ENCODE data around the gene SPC25. TPM values are rescaled to one million over a fixed set of nuclear protein-coding genes. Genes with fewer than 3 reads are reported as not detected.
"Not testable (repeated sequence)": the region's sequence is repeated elsewhere in the genome, so short reads cannot be mapped to it uniquely, and the experiment has no call there.

The SPC25 gene
- total RNA-seq, 2 donors from 2014 or later, result 1.2 to 4.1 TPM

DNA sequence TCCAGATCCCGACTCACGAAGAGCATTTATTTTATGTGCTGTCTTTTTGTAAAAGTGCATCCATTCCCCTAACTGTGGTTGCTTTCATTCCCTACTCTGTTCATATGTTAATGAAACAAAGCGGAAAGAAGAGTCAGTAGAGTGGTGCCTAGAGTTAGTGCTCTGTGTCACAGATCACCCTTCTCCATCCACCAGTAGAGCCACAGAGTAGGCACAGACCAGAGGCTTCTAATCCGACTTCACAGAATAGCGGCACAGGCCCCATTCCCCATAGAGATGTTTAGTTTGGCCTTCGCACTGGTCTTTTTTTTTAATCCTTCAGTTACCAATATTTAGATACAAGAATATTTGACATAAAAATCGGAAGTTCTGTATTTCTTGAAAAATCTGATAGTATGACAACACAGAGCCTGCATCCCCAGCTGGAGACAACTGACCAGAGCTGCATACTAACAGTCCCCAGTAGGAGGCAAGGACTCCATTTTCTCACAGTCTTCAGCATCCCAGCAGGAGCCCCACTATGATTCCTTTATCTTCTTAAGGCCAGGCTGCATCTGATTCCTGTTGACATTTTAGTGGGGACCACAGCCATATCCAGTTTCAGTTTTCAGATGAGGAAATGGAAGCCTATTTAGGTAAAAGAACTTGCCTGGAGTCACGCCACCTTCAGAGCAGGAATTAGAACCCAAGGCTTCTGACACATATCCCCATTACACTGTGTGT is 17.9 kb upstream of the SPC25 start:
- intact Hi-C loops (cut with DNase I, micrococcal nuclease), result no loop called here
- no peak for ATAC-seq
- DNase-seq, result no peak

DNA sequence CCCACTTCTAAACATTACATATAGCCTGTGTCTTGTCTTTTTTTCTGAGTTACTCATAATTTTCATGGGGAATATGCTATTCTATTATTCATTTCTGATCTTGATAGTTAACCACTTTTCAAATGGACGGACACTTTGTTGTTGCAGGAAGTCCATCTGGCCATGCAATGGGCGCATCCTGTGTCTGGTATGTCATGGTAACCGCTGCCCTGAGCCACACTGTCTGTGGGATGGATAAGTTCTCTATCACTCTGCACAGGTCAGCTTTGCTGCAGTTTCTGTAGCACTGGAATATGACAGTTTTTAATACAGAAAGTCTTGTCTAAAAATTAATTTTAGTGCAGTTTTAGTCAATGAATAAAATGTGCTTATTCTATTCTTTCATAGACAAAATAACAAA is 14.1 kb upstream of the SPC25 start:
- ATAC-seq, result no peak
- no peak for DNase-seq
- intact Hi-C loops (cut with DNase I, micrococcal nuclease), result no loop called here

DNA sequence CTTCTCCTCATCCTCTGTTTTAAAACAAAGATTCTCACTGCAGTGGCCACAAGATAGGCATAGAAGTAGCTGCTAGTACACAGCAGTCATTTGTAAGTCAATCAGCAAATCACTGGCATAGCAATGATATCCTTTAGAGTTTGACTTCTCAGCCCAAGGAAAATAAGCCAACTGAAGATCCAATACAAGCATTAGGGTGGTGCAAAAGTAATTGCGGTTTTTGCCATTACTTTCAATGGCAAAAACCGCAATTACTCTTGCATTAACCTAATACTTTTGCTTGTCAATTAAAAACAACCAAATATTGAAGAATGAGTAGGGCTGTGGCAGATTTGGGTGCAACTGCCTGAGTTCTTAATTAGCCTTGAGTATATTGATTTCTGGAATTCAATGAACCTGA is 13.7 kb upstream of the SPC25 start:
- intact Hi-C loops (cut with DNase I, micrococcal nuclease), result no loop called here

DNA sequence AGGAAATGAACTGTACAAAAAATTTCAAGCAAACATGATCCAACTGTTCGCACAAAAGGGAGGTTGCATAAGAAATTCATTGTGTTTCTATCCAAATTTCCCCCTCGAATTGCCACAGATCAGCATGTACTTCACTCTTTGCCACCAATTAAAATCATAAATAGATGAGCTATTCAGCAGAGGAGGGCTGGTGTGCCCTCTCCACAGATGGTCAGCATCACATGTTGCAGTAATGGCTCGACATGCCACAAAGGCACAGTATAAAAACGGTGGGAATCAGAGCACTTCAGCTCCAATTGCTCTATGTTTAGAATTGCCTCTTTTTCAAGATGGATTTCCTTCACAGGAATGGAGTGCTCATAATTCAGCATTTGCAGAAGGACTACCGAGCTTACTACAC is 10.8 kb upstream of the SPC25 start, which contains the start of gene G6PC2:
G6PC2 (plus strand) TSS at position 289 of the 400 bp plus-strand sequence; CDS start at position 330, 41 bp downstream.
- intact Hi-C loops (cut with DNase I, micrococcal nuclease), result no loop called here
- ATAC-seq, result no peak
- DNase-seq, result no peak

More for the DNA sequence above, 13.7 kb upstream of the SPC25 start:
- no peak for ATAC-seq
- DNase-seq, result no peak

DNA sequence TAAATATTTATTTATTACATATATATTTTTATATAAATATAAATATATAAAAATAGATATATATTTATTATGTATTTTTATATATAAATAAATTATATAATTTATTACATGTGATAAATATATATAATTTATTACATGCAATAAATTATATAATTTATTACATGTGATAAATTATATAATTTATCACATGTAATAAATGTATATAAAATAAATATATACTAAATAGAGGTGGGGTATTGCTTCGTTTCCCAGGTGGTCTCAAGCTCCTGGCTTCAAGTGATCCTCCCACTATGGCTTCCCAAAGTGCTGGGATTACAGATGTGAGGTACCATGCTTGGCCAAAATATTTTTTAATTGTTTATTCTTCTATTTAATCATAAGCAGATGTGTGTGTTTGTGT is 7.2 kb upstream of the SPC25 start:
- DNase-seq (no peak), ATAC-seq (no peak)
- intact Hi-C loops (cut with DNase I, micrococcal nuclease), result no loop called here

DNA sequence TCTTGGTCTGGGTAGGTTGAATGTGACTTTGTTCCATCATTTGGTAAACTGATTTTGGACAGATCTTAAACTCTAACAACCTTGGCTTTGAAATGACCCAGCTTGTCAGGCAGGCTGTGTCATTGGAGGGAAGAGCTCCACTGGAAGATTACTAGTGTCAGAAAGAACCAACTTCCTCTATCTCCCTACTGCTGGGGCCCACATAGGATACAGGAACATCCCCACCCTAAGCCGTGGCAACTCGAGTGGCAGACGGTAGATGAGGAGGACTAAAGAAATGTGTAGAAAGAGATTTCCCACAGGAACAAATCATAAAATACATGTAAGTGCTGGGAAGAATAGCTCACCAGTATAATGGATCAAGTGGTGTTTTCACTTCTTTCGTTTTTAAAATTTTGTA is 6.6 kb upstream of the SPC25 start:
- ATAC-seq (no peak), DNase-seq (no peak)
- intact Hi-C loops (cut with DNase I, micrococcal nuclease), result no loop called here

DNA sequence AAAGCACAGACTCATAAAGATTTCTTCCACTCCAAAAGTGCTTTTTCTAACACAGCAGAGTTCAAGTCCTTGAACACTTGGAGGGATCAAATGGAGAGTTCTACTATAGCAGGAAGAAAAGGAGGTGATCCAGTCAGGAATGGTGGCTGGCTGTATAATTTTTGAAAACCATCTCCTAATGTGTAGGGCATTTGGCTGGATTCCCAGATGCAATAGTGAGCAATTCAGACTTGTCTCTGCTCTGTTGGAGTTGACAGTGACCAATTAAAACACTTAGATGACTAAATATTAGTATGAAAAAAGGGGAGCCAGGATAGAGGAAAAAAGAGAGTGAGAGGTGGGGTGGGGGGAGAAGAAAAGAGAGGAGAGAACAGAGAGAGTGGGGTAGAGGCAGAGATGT is 5.5 kb upstream of the SPC25 start:
- ATAC-seq (no peak), DNase-seq (no peak)
- intact Hi-C loops (cut with DNase I, micrococcal nuclease), result no loop called here

DNA sequence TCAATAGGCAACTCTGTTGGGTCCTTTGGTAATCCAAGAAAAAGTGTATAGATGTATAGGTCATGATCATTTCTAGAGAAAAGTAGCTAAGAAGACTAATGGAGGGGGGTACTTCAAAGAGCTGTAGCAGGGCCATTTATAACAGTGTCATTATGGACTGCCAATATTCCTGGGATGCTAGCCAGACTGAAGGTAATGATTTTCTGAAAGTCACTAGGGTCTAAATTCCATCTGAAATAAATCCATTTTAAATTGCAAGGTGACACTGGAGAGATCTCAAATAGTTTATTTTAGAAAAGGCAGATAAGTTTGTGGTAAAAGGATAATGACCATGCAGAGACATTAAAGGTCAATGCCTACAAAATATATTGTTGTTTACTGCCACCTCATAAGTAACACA is 4.5 kb upstream of the SPC25 start:
- intact Hi-C loops (cut with DNase I, micrococcal nuclease), result no loop called here
- DNase-seq (no peak), ATAC-seq (no peak)

DNA sequence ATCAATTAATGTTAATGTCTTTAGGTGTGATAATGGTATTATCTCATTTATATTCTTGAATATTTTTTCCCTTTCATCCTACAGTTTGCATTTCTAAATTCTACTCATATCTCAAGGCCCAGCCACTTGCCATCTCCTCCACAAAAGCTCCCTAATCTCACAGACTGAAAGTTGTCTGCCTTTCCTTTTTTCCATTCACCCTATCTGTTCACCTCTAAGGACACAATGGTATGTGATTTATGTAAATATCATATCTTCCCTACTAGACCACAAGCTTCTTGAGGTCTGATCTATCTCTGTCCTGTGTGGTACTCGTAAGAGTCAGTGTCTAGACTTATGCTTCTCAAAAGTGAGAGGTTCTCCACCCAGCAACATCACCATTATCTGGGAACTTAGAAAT is 3.9 kb upstream of the SPC25 start:
- intact Hi-C loops (cut with DNase I, micrococcal nuclease), result no loop called here
- no peak for DNase-seq
- no peak for ATAC-seq

DNA sequence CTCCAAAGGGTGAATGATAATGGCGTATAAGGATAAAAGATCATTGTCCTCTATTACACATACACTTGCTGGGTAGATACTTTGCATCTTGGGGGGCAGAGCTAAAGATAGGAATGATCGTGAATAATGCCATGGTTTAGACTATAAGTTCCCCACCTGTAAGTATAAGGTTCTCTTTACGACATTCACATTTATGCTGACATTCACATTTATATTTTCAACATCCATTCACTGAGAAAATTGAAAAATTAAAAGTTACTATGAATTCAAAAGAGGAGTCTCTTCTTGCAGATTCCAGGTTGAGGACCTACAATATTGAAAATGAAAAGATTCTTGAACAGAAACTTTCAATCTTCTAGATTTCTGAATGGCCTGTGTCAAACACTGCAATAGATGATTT is 2.1 kb upstream of the SPC25 start:
- ATAC-seq, result no peak
- DNase-seq, result no peak
- intact Hi-C loops (cut with DNase I, micrococcal nuclease), result no loop called here

DNA sequence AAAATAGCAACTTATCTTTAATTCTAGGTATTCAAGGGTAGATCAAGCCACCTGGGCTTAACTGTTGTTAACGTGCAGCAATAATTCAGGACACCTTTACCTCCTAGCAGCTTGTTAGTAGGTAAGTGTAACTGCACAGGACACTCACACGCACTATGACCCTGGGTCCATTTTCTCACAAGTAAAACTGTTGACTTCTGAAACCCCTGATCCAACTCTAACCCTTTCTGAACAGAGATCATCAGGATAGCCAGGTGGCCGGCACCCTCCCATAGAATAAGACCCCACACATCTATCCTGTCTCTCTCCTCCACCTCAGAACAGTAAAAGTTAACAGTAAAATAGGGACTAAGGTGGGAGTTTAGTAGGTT is 610 bp downstream of the SPC25 start:
- DNase-seq, result no peak
- intact Hi-C loops (cut with DNase I, micrococcal nuclease), result no loop called here
- ATAC-seq, result peak; percentile 16

DNA sequence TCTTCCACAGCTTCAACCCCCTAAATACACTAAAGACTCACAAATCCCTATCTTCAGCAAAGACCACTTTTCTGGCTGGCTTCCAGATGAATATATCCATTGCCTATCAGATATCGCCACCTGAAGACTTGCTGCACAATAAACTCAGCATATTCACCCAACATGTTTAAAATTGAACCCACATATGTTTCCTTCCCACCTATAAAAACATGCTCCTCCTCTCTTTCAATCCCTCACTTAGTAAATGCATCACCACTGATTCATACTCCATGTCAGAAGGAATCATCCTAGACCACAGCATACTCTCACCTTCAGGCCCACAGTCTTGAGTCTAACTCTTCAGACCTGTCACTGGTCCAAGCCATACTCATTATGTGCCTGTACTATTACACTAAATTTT is 5.3 kb downstream of the SPC25 start:
- ATAC-seq, result no peak
- intact Hi-C loops (cut with DNase I, micrococcal nuclease), result no loop called here

DNA sequence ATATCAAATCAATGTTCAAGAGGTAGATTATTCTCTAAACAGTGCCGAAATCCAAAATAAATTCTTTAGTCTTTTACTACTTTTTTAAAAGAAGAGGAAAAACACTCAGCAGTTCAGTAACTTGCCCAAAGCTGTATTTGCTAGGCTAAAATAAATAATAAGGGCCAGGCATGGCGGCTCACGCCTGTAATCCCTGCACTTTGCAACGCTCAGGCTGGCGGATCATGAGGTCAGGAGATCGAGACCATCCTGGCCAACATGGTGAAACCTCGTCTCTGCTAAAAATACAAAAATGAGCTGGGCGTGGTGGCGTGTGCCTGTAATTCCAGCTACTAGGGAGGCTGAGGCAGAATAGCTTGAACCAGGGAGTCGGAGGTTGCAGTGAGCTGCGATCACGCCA is 8.1 kb downstream of the SPC25 start:
- DNase-seq; intact Hi-C loops (cut with DNase I, micrococcal nuclease); ATAC-seq: not testable (repeated sequence)

More for the DNA sequence above, 5.3 kb downstream of the SPC25 start:
- DNase-seq, result no peak

DNA sequence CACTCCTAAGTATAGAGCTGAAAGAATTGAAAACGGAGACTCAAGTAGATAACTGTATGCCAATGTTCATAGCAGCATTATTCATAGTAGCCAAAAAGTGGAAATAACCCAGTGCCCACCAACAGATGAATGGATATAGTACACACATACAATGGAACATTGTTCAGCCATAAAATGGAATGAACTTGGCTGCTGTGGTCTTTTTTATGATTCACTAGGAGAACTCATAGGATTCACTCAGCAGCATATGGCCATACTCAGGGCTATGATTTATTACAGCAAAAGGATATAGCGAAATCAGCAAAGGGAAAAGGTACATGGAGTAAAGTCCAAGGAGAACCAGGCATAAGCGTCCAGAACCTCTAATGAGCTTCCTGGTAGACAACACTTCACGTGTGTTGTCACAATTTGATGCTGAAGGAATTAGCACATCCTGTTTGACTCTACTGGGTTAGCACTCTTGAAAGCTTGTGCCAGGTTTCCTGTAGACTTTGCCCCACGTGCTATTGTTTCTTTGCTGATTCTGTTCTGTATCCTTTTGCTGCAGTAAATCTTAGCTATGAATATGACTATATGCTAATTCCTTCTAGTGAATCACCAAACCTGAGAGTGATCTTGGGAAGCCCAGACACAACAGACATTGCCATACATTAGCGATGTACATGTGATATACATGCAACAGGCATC is 15.7 kb downstream of the SPC25 start:
- DNase-seq (peak; percentile 8 to 33), ATAC-seq (peak; percentile 98)
- intact Hi-C loops (cut with DNase I, micrococcal nuclease), result no loop called here

DNA sequence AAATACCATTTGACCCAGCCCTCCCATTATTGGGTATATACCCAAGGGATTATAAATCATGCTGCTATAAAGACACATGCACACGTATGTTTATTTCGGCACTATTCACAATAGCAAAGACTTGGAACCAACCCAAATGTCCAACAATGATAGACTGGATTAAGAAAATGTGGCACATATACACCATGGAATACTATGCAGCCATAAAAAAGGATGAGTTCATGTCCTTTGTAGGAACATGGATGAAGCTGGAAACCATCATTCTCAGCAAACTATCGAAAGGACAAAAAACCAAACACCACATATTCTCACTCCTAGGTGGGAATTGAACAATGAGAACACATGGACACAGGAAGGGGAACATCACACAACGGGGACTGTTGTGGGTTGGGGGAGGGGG is 19.4 kb downstream of the SPC25 start:
- ATAC-seq; intact Hi-C loops (cut with DNase I, micrococcal nuclease); DNase-seq: not testable (repeated sequence)

DNA sequence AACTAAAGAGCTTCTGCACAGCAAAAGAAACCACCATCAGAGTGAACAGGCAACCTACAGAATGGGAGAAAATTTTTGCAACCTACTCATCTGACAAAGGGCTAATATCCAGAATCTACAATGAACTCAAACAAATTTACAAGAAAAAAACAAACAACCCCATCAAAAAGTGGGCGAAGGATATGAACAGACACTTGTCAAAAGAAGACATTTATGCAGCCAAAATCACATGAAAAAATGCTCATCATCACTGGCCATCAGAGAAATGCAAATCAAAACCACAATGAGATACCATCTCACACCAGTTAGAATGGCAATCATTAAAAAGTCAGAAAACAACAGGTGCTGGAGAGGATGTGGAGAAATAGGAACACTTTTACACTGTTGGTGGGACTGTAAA is 19.9 kb downstream of the SPC25 start:
- DNase-seq; intact Hi-C loops (cut with DNase I, micrococcal nuclease); ATAC-seq: not testable (repeated sequence)

DNA sequence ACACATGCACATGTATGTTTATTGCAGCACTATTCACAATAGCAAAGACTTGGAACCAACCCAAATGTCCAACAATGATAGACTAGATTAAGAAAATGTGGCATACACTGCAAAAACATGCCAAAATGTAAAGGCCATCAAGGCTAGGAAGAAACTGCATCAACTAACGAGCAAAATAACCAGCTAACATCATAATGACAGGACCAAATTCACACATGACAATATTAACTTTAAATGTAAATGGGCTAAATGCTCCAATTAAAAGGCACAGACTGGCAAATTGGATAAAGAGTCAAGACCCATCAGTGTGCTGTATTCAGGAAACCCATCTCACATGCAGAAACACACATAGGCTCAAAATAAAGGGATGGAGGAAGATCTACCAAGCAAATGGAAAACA is 23.1 kb downstream of the SPC25 start:
- DNase-seq; ATAC-seq; intact Hi-C loops (cut with DNase I, micrococcal nuclease): not testable (repeated sequence)

DNA sequence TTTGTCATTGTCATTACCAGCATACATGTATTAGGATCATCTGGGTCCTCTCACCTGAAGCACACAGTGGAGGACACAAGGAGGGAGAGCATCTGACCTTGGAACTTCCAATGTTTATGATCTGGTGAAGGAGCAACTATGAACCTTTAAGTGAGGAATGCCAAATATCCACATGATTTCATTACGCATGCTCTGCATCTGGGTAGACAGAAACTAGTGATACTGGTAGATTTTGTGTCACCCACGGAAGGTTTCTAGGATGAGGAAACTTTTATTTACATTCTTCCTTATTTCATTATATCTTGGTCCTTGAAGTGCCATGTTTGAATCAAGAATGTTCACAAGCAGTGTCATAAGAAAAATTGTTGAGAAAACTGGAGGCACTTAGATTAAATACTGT is 32.1 kb downstream of the SPC25 start:
- ATAC-seq (no peak), DNase-seq (no peak)
- intact Hi-C loops (cut with DNase I, micrococcal nuclease), result no loop called here

DNA sequence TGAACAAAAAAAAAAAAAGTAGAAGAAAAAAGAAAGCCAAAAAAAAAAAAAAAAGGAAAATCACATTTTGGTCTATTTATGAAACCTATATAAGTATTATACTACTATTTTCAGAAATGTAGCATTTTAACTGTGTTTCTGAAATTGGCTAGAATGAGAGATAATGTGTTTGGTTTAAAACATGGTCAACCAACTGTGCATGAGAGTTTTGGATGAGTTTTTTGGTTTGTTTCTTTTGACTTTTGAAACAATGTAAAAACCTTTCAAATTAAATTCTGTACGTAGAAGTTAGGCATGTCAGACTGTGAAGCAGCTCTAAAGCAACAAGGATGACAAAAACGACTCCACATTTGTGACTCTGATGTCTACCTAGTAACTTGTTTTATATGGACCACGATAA is 34.6 kb downstream of the SPC25 start:
- DNase-seq, result no peak
- intact Hi-C loops (cut with DNase I, micrococcal nuclease), result no loop called here
- ATAC-seq, result no peak

DNA sequence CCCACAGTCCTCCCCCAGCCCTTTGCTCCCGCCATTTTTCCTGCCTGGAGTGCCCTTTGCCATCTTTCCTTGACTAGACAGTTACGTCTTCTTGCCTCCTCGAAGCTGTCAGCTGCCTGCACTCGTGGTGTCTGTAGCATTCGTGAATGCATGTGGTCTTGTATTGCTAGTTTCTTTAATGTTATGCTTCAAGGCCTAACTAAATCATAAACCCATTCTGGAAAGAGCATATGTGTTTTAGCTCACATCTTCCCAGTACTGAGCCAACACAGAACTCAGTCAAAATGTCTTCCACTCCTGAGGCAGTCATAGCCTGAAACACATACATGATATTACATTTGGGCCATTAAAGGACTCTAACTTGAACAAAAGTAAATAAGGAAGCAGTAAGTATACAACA is 35.6 kb downstream of the SPC25 start:
- intact Hi-C loops (cut with DNase I, micrococcal nuclease), result no loop called here
- DNase-seq (no peak), ATAC-seq (no peak)

DNA sequence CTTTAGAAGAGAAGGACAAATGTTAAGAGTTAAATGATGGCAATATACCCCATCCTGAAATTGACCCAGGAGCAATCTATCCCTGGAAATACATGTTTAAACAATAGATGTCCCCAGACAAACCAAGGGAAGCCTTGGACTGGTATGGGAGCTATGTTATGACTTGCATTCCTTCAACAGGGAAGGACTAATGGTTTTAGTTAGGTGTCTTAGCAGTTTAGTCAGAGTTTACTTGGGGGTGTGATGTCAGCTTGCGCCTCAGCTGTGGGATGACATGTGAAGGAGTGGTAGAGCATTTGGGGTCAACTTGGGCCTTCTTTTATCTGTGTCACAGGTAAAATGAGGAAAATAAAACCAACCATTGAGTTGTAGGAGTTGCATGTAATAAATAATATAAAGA is 36.8 kb downstream of the SPC25 start:
- no peak for ATAC-seq
- intact Hi-C loops (cut with DNase I, micrococcal nuclease), result no loop called here

More for the DNA sequence above, 36.8 kb downstream of the SPC25 start:
- DNase-seq, result no peak
